ENCODE measurements around the gene DENND6B. TPM values are rescaled to one million over a fixed set of nuclear protein-coding genes. Genes with fewer than 3 reads are reported as not detected.

Gene DENND6B
- total and polyA plus RNA-seq, 12 donors, result 1.1 to 3.6 (median 2.0) TPM

- Histone ChIP-seq H3K36me3 (peaks cover 0 to 17% (median 0%) of the 10 kb centered on the region in 9 donors), H3K9me3 (no peaks in the 10 kb centered on the region), H3K27ac (peak overlapping the region in 3 of 10 donors; percentile 52 to 65 (median 54)), H3K4me1 (peaks cover 6 to 48% (median 21%) of the 10 kb centered on the region in 9 donors), H3K27me3 (peaks cover 0 to 32% (median 0%) of the 10 kb centered on the region in 7 donors), H3K4me3 (no peak overlapping the region)
- ATAC-seq (no peak), DNase-seq (no peak)
- intact Hi-C loops (cut with DNase I), result loop anchor here in 1 of 10 donors (5.0 kb wide), 1 partner anchor 78 kb away; no protein-coding TSS in a partner anchor
- no peak for TF ChIP-seq CTCF (IDR thresholded peaks at IDR 0.05)
- WGBS, 2 donors, result 94 to 95% methylated on average over 15 of the region's 15 CpGs
These were observed 67.5 kb downstream of the DENND6B start for GRCh38 chr22:50259302-50259701.

Other genes starting within 250 kb of the DENND6B start
- 1 to 10 TPM in 1 of 10 donors, under 1 TPM in 5, not detected in 4; 0.11 to 1.6 (median 0.37) TPM for gene MLC1, start 241.6 kb downstream of the DENND6B start, total RNA-seq
- under 1 TPM; 0.03 to 0.07 TPM for gene MLC1, start 241.6 kb downstream of the DENND6B start, polyA plus RNA-seq
- gene MOV10L1, start 237.0 kb downstream of the DENND6B start, total RNA-seq, result under 1 TPM in 2 of 10 donors, not detected in 8; 0.16 to 0.42 TPM
- gene MOV10L1, start 237.0 kb downstream of the DENND6B start, polyA plus RNA-seq, result under 1 TPM; 0.16 to 0.37 TPM
- under 1 TPM in 7 of 10 donors, not detected in 3; 0.15 to 0.61 (median 0.22) TPM for gene PANX2, start 156.3 kb downstream of the DENND6B start, total RNA-seq
- gene PANX2, start 156.3 kb downstream of the DENND6B start, polyA plus RNA-seq, result under 1 TPM; 0.07 to 0.09 TPM
- 10 to 100 TPM; 13.6 to 24.9 (median 16.4) TPM for gene TRABD, start 141.1 kb downstream of the DENND6B start, total RNA-seq
- gene TRABD, start 141.1 kb downstream of the DENND6B start, polyA plus RNA-seq, result 10 to 100 TPM; 31.6 to 40.8 TPM
- gene SELENOO, start 126.0 kb downstream of the DENND6B start, total RNA-seq, result 10 to 100 TPM in 9 of 10 donors, 1 to 10 TPM in 1; 9.6 to 24.6 (median 11.9) TPM
- gene SELENOO, start 126.0 kb downstream of the DENND6B start, polyA plus RNA-seq, result 10 to 100 TPM; 22.6 to 29.8 TPM
- 10 to 100 TPM; 15.5 to 23.3 (median 18.5) TPM for gene TUBGCP6, start 82.0 kb downstream of the DENND6B start, total RNA-seq
- gene TUBGCP6, start 82.0 kb downstream of the DENND6B start, polyA plus RNA-seq, result 10 to 100 TPM; 14.2 to 40.7 TPM
- 10 to 100 TPM in 6 of 10 donors, 1 to 10 TPM in 4; 7.1 to 16.7 (median 10.3) TPM for gene HDAC10, start 75.7 kb downstream of the DENND6B start, total RNA-seq
- 10 to 100 TPM in 1 of 2 donors, 1 to 10 TPM in 1; 7.9 to 20.3 TPM for gene HDAC10, start 75.7 kb downstream of the DENND6B start, polyA plus RNA-seq
- gene MAPK12, start 65.3 kb downstream of the DENND6B start, total RNA-seq, result 10 to 100 TPM; 10.6 to 21.9 (median 16.1) TPM
- gene MAPK12, start 65.3 kb downstream of the DENND6B start, polyA plus RNA-seq, result 10 to 100 TPM; 14.8 to 23.0 TPM
- gene MAPK11, start 56.6 kb downstream of the DENND6B start, total RNA-seq, result 10 to 100 TPM in 2 of 10 donors, 1 to 10 TPM in 8; 4.3 to 11.3 (median 7.1) TPM
- 10 to 100 TPM; 11.6 to 18.0 TPM for gene MAPK11, start 56.6 kb downstream of the DENND6B start, polyA plus RNA-seq
- 100 to 1,000 TPM in 1 of 10 donors, 10 to 100 TPM in 9; 43.0 to 101 (median 57.8) TPM for gene PLXNB2, start 19.4 kb downstream of the DENND6B start, total RNA-seq
- 10 to 100 TPM; 33.5 to 71.0 TPM for gene PLXNB2, start 19.4 kb downstream of the DENND6B start, polyA plus RNA-seq
- 10 to 100 TPM; 34.7 to 51.5 (median 36.8) TPM for gene PPP6R2, start 16.3 kb upstream of the DENND6B start, total RNA-seq
- gene PPP6R2, start 16.3 kb upstream of the DENND6B start, polyA plus RNA-seq, result 10 to 100 TPM; 38.6 to 38.8 TPM
- gene SBF1, start 148.0 kb upstream of the DENND6B start, total RNA-seq, result 10 to 100 TPM; 41.0 to 73.0 (median 49.7) TPM
- gene SBF1, start 148.0 kb upstream of the DENND6B start, polyA plus RNA-seq, result 10 to 100 TPM; 43.2 to 48.6 TPM
- gene ADM2, start 154.5 kb upstream of the DENND6B start, total RNA-seq, result under 1 TPM in 3 of 10 donors, not detected in 7; 0.09 to 0.53 (median 0.15) TPM
- gene ADM2, start 154.5 kb upstream of the DENND6B start, polyA plus RNA-seq, result under 1 TPM; 0.07 to 0.29 TPM
- gene MIOX, start 159.8 kb upstream of the DENND6B start, total RNA-seq, result not detected
- not detected for gene MIOX, start 159.8 kb upstream of the DENND6B start, polyA plus RNA-seq
- 10 to 100 TPM; 18.8 to 37.5 (median 22.9) TPM for gene LMF2, start 180.7 kb upstream of the DENND6B start, total RNA-seq
- gene LMF2, start 180.7 kb upstream of the DENND6B start, polyA plus RNA-seq, result 10 to 100 TPM; 40.4 to 42.5 TPM
- 10 to 100 TPM; 21.7 to 31.9 (median 26.2) TPM for gene NCAPH2, start 181.2 kb upstream of the DENND6B start, total RNA-seq
- gene NCAPH2, start 181.2 kb upstream of the DENND6B start, polyA plus RNA-seq, result 10 to 100 TPM; 38.0 to 54.8 TPM
- 1 to 10 TPM in 2 of 10 donors, under 1 TPM in 2, not detected in 6; 0.57 to 2.8 (median 0.92) TPM for gene SCO2, start 198.6 kb upstream of the DENND6B start, total RNA-seq
- 1 to 10 TPM in 1 of 2 donors, not detected in 1; 2.0 TPM for gene SCO2, start 198.6 kb upstream of the DENND6B start, polyA plus RNA-seq
- gene TYMP, start 203.0 kb upstream of the DENND6B start, total RNA-seq, result 100 to 1,000 TPM in 1 of 10 donors, 10 to 100 TPM in 7, 1 to 10 TPM in 2; 8.4 to 113 (median 12.6) TPM
- 10 to 100 TPM; 23.3 to 65.3 TPM for gene TYMP, start 203.0 kb upstream of the DENND6B start, polyA plus RNA-seq
- gene KLHDC7B, start 218.9 kb upstream of the DENND6B start, total RNA-seq, result 1 to 10 TPM in 1 of 10 donors, under 1 TPM in 3, not detected in 6; 0.11 to 1.3 (median 0.18) TPM
- under 1 TPM in 1 of 2 donors, not detected in 1; 0.10 TPM for gene KLHDC7B, start 218.9 kb upstream of the DENND6B start, polyA plus RNA-seq
- gene SYCE3, start 235.9 kb upstream of the DENND6B start, total RNA-seq, result under 1 TPM in 2 of 10 donors, not detected in 8; 0.74 to 0.90 TPM
- gene SYCE3, start 235.9 kb upstream of the DENND6B start, polyA plus RNA-seq, result not detected

All from heart right ventricle (tissue), 16 donors.